GM10847 (cell line): Measurements from ENCODE around the gene TAF4.

Experiments
- POLR2A ChIP-seq: IDR thresholded peaks from 2 replicates; pipeline ENCODE4 v1.6.1; 2011; ENCODE audit not compliant: insufficient read length; ENCODE audit errors: extremely low read depth

Gene TAF4

DNA sequence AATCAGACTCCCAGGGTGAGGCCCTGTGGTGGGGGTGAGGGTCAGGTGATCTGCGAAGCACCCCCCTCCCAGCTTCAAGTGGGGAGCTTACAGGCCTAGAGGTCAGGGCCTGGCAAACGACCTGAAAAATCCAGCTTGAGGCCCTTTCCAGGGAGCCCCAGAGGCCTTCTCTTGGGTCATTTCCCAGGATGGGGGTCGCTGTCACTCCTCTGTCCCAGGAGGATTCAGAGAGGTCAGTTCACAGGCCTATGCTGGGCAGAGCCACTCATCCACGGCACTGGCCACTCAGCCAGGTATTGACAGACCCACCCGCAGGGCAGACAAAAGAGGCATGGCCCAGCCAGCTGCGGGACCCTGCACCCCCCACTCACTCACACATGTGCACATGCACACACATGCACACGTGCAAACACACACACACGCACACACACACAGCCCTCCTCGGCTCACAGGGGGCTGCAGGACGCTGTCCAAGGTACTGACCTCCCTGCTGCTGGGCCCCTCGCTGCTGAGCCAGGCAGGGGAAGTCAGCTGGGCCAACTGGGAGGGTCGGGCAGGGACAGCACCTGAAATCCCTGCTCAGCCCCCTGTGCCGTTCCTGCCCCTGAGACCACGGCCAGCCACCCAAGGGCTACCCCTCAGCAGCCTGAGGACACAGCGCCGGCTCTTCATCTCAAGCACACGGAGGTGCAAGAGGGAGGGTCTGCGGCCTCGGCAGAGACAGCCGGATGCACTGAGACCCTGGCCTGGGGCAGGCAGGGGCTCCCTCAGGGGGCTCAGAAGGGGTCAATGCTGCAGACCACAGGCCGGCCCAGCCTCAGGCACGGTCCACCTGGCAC lies 113.8 kb downstream of the TAF4 start:
- no peak for TF ChIP-seq POLR2A

DNA sequence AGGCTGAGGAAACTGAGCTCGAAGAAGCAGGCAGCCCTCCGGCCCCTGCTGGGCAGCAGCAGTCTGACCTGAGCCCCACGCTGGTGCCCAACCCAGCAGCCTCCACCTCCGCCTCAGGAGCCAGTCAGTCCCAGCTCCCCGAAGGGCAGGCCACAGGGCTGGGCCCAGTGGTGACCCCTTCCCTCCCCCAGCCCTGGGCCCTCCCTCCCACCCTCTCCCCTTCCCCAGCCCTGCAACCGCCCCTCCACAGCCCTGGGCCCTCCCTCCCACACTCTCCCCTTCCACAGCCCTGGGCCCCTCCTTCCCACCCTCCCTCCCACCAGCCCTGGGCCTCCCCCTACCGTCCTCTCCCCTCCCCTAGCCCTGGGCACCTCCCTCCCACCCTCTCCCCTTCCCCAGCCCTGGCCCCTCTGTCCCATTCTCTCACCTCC lies 115.0 kb downstream of the TAF4 start:
- TF ChIP-seq POLR2A, result no peak

DNA sequence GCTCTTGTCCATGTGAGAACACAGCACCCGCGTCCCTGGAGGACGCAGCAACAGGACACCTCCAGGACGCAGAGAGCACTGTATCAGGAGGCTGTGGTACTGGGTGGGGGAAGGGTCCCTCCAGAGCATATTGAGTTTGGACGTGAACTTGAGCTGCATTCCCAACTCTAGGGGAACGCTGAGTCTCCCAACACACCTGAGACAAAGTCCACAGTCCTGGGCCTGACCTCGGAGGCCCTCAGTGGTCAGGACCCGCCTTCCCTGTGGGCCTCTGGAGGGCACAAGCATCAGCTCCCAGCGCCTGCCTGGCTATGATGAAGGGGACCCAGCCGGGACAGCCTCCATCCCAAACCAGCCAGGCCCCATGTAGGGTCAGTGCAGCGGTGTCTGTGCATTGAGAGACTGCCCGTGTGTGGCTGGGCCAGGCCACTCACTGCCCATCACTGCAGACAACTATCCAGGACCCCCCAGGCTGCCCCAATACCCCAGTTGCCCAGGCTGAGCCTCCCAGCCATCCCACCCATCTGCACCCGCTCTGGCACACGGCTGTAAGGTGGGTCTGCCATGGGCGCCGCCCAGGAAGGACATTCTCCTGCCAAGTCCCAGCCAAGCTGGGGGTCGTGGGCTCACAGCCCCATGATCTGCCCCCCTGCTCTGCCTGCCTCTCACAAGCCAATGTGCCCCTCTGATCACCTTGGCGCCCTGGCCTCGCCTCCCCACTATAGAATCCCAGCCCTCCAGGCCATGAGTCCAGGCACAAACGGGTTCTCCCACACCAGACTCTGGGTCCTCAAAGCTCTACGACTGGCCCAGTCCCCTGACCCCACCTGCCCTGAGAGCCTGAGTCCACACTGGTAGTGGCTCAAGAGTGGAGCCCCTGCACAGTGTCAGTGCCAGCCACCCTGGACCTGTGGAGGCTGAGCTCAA lies 115.7 kb downstream of the TAF4 start:
- TF ChIP-seq POLR2A, result no peak

DNA sequence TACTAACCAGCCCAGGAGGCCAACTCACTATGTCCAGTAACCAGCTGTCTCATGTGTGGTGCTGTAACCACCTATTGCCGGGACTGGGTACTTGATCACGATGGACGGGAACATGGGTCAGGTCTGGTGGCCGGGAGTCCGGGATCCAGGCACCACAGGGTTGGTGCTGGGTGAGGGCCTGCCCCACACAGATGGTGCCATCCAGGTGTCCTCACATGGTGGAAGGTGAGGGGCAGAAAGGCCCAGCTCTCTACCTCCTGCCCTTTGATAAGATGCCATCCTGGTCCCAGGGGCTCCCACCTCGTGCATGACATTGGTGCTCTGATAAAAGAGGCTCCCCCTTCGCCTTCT lies 116.3 kb downstream of the TAF4 start:
- TF ChIP-seq POLR2A, result no peak

DNA sequence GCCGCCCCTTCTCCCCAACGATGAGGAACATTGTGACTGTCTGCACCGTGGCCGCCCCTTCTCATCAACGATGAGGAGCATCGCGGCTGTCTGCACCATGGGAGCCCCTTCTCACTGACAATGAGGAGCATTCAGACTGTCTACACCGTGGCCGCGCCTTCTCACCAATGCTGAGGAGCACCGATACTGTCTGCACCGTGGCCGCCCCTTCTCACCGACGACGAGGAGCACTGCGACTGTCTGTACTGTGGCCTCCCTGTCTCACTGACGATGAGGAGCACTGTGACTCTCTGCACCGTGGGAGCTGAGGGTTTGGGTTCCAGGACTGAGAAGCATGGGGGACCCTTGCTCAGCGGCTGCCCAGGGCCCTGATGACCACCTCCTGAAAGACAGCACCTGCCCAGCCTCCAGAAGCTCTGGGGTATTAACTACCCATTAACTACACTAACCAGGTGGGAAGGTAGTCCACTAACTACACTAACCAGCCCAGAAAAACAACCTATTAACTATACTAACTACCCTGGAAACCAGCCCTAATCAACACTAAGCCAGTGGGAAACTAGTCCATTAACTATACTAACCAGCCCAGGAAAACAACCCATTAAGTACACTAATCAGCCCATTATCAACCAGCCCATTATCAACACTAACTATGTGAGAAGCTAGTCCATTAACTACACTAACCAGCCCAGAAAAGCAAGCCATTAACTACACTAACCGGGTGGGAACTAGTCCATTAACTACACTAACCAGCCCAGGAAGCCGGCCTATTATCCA lies 116.9 kb downstream of the TAF4 start:
- TF ChIP-seq POLR2A, result no peak

DNA sequence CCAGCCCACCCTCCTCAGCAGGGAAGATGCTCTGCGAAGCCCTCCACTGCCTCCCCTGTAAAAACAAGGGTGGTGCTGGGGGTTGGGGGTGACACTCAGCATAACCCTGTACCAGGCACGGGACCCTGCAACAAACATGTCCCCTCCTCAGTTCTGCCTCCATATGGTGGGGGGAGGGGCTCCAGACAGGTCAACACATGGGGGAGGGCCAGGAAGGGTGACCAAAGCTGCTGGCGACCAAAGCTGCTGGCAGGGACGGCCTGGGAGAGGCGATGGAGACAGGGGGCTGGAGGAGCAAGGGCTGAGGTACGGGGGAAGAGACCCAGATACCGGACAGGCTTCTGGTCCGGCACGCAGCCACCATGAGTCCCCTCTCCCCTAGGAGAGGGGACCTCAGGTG lies 123.2 kb downstream of the TAF4 start:
- TF ChIP-seq POLR2A, result no peak

DNA sequence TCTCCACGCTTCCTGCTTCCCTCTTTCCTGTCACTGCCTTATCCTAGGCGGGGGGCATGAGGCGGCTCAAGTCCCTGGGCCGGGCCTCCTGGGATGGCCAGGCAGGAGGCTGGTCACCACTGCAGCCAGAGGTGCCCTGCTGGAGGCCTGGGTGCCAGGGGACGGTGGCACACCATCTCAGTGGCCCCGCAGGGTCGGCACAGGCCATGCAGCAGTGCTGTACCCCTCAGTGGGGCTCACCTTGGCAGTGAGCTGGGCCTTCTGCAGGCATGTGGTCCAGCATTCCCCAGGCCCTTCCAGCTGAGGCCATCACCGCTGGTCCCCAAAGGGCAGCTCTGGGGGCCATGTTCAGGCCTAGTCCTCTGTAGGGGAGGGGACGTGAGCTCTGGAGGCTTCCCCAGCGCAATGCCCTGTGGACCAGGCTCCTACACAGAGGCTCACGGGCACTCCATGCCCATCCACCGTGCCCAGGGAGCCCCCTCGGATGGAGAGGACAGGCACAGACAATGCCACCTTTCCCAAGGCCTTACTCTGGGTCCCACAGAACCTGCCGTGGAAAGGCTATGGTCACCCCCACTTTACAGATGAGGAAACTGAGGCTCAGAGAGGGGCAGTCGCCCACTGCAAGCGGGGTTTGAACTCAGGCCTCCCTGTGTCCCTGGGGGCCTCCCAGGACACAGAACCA lies 123.8 kb downstream of the TAF4 start:
- no peak for TF ChIP-seq POLR2A

DNA sequence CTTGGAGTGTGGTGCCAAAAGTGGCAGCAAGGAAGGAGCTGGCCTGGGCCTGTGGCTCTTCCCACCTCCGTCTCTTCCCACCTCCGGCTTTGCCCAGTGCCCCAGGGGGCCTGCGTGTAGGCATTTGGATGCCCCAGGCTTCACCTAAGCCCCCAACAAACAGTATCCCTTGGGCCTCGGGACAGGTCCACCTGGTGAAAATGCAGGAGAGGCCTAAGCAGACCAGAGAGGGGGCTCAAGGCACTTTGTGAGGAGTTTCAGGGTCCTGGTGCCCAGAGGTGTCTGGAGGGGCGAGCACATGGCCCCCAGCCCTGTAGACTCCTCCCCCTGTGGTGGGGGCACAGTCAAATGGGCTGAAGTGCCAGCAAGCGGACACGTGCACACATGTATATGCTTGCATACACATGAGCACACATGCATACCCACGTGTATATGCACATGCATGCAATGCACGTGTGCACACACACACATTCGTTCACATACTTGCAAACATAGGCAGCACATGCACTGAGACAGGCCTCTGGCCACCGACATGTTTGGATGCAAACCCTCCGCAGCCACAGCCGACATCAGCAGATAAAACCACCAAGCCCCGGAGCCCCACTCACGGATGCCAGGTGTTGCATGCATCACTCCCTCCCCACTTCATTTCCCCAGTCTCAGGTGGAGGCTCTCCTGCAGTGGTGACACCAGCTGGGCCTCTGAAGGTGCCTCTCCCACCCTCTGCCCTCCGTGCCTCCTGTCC lies 124.5 kb downstream of the TAF4 start:
- no peak for TF ChIP-seq POLR2A

DNA sequence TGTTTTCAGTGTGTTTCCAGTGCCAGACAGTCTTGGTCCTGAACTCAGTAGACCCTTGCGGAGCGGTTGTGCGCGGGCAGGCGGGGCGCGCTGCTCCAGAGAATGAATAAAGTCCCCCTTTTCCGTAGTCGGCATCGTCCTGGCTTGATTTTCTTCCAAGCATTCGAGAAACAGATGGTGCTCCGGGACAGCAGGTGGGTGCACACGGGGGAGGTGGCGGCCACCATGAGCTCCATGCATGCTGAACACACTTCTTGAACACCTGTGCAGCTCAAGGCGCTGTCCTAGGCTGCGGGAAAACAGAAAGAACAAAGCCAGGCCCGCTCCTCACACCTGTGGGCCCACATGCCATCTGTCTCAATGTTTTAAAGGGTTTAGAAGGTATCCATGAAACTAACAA lies 125.2 kb downstream of the TAF4 start:
- TF ChIP-seq POLR2A, result no peak

DNA sequence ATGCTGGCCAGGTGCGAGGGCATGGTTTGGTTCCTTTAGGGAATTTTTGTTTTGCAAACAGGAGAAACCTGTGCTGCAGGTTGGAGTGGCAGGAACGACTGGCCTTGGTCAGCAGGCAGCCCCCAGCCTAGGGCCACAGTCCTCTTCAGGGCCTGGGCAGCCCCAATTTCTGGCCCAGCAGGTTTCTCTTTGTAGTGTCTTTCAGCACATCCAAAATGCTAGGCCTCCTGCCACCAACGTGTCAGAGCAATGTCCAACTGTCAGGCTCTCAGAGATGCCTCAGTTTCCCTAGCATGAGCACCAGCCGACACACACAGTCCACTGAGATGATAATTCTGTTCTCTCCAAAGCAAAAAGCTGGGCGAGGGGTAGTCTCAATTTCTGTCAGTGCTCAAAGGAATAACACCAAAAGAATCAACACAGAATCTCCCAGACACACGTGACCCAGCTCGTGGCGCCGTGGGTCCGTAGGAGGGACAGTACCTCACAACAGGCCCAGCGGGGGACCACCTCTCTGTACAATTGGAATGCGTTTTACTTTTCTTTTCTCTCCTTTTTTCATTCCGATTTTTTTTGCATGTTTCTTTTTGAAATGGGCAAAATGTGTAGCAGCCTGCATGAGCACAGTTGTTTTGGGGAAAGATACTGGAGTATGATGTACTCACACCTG lies 125.9 kb downstream of the TAF4 start:
- no peak for TF ChIP-seq POLR2A

DNA sequence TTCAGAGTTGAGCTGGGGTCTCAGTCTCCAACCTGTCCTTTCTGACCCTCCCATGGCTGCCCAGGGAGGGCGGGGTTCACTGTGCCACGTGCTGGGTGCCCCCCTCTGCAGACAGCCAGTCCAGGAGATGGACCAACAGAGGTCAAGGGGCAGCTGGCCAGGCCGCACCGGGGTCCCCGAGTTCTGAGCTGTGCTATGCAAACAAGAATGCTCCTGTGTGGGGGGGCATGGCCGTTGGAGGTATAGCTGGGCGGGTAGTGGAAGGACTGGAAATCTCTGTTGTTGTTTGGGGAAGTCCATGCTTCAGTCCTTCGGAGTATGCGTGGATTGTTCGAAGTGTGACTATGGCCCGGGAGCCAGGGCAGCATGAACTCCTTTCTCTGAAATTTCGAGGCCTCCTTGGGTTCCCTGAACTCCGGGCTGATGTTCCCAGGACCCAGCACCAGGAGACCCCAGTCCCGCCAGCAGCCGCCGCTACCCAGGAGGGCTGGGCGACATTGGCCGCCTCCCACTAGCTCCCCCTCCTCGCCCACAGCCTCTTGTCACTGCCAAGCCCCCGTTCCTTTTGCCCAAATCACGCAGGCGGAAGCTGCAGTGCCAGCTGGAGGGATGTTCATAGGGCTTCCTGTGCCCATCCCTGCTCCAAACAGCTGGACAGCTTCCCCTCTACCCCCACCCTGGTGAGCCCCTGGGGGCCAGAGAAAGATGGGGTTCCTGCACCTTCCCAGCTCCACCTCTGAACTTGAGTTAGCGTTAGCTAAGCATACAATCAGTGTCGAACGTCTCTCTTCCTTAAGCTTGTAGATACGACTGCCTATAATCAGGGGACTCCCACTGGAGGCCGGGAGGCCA lies 126.6 kb downstream of the TAF4 start:
- TF ChIP-seq POLR2A, result no peak

DNA sequence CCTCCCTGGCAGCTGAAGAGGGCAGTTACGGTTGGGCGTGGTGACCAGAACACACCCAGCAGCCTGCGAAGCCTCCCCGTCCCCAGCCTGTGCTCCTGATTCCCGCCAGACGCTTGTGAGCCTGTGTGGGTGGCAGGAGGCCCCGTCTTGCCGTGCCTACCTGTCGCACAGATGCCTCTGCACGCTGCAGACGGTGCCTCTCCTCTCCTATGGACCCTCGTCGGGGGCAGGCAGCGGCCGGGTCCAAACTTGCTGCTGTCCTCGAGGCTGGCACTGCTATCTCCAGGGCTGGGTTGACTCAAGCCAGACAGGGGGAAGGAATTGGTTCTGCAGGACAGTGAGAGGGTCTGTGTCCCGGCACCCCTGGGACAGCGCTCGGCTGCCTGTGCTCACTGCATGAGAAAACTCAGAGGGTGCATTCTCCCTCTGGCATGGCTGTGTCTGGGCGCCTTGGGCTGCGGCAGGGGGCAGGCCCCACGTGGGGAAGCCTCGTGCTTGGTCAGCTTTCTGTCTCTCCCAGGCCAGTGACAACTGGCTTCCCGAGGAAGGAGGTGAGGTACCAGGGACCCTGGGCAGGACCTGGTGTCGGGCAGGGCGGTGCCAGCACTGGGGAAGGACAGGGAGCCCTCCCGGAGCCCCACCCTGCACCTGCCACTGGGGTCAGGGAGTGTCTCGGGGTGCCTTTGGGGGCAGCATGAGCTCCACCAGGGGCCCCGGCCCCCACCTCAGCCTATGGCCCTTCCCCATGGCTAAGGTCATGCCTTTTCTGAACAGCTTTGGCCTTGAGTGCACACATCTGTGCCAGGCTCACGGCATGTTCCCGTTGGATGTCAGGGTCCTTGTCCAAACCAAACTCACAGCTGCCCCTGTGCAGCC lies 127.5 kb downstream of the TAF4 start:
- TF ChIP-seq POLR2A, result no peak
